GM12891 (cell line): ENCODE measurements around the gene SMYD1.

Source experiments
- POLR2A ChIP-seq: IDR thresholded peaks from 2 replicates; pipeline ENCODE4 v1.6.1; 2011; ENCODE audit warnings: low read depth, low read length, control low read depth
- POLR2AphosphoS5 ChIP-seq: IDR thresholded peaks from 2 replicates; pipeline ENCODE4 v1.6.1; 2011; ENCODE audit warnings: low read depth, low read length, control low read depth

DNA sequence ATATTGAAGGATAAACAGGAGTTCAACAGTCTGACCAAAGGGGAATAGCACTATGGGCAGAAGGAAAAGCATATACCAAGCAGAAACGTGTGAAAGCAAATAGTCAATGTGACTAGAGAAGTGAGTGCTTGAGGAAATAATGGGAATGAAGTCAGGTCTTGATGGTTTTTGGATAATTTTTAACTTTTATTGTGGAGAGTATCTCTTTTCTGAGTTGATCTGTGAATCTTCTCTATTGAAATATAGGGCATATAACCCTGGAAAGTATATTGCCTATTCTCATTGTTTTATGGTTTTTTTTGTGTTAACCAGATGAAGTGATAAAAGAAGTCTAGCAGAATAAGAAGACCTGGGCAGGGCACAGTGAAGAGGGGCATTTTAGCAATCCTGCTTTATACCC is 76.6 kb downstream of the SMYD1 start:
- TF ChIP-seq POLR2A (no peak), POLR2AphosphoS5 (no peak)
